GM19351 (cell line): ENCODE measurements around the gene ADAMTSL1.
A peak's percentile ranks its signal among the peaks of the same experiment; 100 is the strongest.

Source experiments
- ATAC-seq: cut with Tn5 transposase; IDR thresholded peaks from one replicate; pipeline ENCODE4 v1.9.1; 2021; ENCODE audit warnings: mild to moderate bottlenecking, moderate library complexity; ENCODE audit not compliant: unreplicated experiment

The ADAMTSL1 gene

DNA sequence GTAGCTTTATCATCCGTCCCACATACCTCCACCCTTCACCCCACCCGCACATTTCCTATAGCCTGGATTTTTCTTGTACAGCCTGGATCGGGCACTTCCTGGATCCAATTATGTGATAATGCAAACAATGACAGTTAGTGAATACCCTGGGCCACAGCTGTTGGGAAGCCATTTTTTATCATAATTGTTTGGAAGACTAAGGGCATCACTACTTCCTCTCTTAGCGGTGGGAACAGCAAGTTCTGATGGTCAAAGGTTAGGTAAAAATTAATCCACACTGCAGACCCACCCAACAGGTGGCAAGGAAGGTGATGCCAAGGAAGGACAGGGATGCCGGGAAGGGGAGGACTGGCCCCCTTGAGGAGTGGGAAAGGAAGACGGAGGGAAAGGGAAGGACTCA, 375.3 kb downstream of the ADAMTSL1 start:
- ATAC-seq: no peak

DNA sequence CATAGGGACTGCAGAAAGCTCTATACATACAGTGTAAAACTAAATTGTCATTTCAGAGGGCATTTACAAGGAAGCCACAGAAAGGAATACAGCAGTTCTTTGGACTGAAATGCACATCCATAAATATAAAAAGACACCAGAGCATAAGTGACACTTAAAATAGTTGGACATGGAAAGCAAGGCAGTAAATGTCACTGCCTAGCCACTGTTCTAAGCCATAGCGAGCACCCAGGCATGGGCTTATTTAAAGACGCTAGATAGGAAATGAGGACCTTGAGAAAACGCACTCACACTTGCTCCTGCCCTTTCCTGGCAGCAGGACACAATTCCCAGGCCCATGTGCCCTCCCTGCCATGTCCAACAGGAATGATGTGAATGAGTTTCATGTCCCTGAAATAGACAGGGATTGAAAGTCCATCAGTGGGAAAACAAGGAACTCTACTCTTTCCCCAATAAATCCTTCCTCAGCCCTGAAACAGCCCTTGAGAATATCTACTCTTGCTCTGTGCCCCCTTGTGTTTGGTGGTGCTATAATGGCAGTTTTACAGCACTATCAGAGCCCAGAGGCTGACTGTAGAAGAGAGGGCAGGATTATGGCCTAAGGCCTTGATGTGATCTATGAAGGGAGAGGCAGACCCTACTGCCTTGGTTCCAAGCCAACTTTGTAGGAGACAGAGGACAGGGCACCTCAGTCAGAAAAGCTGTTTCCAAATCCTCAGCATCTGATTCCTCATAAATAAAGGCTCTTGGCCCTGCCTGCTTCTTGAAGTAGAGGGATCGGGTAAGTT, 376.1 kb downstream of the ADAMTSL1 start:
- ATAC-seq: no peak

DNA sequence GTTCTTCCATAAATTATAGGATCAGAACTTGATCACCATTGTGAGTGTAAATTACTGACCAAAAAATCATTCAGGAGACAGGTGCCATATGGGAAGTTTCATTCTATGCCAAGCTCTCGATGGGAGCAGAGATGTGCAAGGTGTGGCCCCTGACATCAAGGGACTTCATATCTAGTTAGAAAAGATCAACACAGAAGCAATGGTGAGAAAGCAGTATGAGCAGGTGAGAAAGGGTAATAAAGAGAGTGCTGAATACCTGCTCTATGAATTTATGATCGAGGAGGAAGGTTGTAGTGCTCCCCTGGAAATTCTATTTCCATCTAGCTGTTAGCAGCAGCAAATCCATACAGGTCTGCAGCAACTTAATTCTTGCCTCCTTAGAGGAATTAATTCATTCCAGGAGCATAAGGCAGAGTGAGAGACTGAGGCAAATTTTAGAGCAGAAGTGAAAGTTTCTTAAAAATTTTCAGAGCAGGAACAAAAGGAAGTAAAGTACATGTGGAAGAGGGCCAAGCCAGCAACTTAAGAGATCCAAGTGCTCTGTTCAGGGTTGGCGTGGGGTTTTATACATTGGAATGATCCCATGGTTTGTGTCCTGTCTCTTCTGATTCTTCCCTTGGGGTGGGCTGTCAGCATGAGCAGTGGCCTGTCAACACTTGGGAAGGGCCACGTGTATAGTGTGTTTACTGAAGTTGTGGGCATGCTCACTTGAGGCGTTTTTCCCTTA, 377.3 kb downstream of the ADAMTSL1 start:
- ATAC-seq: no peak

DNA sequence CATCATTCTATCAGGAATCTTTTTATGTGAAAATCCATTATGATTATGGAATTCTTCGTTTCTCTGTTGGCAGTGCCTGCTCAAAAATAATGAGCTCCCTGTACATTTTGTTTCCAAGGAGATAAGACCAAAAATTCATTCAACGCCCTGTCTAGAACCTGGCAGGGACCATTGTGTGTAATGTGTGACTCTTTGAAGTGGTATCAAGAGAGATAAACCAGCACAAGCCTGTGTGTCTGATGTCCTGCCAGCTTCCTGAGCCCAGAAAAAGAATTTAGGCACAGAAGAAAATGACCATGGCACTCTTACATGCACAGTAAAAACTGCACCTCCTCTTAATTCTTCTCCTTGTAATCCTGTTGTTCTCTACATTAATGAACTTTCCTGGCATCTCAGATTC, 381.7 kb downstream of the ADAMTSL1 start:
- no peak for ATAC-seq

DNA sequence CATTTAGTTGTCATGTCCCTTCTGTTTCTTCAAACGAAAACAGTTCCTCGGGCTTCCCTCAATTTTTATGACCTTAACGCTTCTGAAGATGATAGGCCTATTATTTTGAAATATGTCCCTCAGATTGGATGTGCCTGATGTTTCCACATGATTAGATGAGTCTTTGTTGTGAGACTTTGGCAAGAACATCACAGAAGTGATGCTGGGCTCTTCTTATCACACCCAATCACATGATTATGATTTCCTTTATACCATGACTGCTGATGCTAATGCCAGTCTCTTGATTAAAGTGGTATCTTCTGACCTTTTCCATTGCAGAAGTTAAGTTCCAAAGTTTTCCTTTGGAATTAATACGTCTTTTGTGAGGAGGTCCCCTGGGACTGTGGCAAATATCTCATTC, 383.4 kb downstream of the ADAMTSL1 start:
- no peak for ATAC-seq

DNA sequence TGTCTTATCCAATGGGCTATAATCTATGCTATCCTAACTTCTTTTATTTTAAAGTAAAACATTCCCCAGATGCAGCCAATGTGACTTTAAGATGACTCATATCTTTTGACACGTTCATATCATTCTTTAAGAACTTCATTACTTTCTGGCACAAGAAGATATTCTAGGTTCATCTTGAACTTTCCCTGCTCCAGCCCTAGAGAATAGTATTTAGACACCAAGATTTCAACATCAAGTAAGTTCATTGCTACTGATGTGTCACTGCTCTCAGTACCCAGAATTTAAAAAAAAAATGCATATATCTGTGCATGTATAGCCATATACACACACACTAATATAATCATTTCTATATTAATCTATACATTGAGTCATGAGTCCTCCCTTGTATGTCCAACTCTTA, 383.8 kb downstream of the ADAMTSL1 start:
- no peak for ATAC-seq

DNA sequence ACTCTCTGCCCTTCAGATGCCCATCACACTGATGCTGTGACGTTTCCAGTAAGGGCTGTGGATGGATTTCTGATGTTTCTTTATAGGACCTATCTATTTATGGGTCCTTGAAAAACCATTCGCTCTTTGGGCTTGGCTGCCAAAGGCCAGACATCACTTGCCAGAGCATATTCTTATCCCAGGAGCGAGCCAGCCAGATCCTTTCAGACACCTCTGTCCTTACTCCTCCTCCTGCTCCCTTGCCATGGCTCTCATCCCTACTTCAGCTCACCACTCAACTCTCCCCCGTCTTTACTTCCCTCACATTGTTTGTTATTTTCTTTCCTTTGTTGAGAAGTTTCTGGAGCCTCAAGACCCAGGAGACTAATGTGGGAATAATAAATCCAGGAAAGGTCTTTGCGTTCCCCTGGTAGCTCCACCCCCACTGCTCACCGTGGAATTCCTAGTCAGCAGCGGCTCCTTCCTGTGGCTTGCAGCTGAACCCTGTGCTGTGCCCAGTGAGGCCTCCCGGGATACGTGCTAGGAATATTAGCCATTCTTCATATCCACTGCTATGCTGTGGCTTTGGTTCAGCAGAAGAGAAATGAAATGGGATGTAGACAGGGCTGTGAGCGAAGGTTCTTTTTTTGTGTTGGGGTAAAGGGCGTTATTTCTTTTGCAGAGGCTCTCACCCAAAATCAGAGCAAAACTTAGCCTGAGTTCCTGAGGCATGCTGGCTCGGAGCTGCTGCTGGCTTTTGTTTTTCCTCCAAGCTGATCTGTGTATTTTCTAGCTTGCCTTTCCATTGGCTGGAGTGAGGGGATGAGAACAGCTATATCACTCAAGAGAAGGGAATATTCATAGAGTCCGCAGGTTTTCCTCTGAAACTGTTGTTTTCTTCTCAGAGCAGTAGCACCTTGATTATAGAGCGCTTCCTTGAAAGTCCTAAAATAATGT, 387.9 kb downstream of the ADAMTSL1 start:
- ATAC-seq: no peak

DNA sequence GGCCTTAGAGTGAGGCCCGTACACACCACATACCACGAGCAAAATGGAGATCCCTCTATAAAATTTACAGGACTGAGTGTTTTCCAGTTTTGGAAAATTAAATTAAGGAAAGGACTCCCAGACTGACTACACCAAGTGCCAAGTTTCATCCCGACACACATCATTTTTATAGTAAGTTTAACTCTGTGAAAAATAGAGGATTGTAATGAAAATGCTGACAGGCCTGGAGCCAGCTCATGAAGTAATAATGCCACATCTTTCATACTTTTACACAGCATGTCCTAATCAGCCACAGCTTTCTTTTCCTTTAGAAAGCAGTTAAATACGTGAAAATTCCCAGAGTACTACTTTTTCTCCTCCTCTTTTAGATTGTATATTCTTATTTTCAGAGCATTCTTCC, 389.8 kb downstream of the ADAMTSL1 start:
- no peak for ATAC-seq

DNA sequence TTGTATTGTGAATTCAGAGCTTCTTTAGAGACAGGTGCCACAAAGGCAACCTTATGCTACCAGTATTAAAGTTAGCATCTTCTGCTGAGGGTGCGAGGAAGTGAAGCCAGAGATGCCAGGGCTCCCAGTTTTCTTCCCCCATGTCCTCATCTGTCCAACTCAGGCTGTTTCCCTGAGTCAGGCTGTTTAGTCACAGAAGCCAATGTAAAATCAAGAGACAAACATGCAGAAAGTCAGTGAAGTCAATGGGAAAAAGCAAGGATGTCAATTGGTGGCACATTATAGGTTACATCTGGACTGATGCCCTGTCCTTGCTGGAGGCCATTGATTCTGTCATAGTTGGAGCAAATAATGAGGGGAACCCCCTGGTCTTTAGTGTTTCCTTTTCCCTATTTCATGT, 390.6 kb downstream of the ADAMTSL1 start:
- ATAC-seq: no peak

DNA sequence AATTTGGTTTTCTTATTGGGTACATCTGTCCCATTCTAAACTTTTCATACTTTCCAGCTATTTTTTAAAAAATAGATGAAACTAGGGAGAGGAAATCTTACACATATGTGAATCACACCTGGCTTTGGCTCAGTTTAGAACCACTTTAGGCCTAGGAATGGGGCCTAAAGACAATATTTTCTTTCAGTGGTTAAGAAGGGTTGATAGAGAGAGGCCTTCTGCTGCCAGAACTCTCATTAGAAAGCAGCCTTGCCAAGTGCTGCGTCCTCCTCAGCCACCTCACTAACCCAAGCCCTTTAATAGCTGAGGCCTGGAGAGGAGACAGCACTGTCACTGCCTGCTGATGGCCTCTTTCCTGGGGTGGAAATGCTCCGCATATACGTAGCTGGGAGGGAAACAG, 391.6 kb downstream of the ADAMTSL1 start:
- ATAC-seq: no peak

DNA sequence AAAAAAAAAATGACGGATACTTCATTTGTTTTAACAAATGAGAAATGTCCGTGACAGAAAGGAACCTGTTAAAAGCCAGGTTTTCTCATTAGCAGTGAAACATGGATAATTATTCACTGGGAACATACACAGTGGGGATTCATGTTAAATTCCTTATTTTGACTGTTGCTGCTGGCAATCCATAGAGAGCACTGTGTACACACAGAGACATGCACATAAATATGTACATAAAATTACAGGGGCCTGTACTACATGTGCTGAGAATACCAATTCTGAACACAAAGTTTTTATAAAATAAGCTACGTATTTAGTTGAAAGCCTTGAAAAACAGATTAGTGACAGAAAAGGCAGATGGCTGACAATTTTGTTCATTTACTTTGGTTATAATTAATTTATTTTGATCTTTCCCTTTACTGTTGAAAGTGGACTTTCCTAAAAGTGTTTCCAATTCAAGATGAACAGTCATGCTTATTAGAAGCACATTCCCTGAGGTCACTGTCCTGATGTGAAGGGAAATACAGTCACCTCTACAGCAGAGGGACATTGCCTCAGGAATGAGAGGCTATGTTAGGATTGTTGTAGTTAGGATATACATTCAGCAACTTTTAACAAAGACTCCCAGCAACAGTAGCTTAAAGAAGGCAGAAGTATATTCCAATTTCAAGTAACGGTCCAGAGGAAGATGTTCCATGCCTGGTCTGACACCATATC, 392.3 kb downstream of the ADAMTSL1 start:
- no peak for ATAC-seq

DNA sequence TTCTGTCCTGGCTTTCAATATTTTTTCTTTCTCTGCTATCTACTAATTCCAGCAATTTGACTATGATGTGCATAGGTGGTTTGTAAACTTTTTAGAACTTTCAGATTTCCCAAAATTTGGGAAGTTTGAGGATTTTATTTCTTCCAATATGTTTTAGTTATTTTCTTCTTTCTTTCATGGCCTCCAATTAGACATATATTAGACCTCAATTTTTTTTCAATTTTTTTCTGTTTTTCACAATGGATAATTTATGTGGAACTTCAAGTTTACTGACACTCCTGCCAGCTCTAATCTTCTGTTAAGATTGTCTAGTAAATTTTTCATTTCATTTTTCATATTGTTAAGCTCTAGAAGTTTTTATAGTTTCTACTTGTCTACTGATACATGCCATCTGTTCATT, 395.8 kb downstream of the ADAMTSL1 start:
- no peak for ATAC-seq

DNA sequence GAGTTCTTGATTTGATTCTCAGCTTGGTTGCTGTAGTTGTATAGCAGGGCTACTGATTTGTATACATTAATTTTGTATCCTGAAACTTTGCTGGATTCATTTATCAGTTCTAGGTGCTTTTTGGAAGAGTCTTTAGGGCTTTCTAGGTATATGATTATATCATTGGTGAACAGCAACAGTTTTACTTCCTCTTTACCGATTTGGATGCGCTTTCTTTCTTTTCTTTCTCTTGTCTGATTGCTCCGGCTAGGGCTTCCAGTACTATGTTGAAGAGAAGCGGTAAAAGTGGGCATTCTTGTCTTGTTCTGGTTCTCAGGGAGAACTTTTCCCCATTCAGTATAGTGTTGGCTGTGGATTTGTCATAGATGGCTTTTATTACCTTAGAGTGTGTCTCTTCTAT, 400.1 kb downstream of the ADAMTSL1 start:
- ATAC-seq: peak; percentile 46

DNA sequence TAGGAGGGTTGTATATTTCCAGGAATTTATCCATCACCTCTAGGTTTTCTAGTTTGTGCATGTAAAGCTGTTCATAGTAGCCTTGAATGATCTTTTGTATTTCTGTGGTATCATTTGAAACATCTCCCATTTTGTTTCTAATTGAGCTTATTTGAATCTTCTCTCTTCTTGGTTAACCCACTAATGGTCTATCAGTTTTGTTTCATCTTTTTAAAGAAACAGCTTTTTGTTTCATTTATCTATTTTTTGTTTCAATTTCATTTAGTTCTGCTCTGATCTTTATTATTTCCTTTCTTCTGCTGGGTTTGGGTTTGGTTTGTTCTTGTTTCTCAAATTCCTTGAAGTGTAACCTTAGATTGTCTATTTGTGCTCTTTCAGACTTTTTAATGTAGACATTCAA, 401.0 kb downstream of the ADAMTSL1 start:
- peak; percentile 63 for ATAC-seq

DNA sequence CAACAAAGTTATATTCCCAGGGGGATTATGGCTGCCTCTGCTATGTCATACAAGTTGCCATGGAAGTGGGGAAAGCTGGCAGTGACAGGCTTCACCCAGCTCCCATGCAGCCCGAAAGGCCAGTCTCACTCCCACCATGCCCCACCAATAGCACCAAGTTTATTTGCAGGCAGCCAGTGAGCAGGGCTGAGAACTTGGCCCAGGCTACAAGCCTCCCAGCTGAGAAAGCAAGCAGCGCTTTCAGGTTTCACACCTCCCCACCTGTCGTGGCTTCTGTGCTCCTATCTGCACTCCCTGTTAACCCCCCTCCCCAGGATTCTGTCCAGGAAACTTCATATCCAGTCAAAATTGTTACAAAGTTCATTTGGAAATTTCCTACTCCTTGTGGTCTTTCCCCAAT, 404.0 kb downstream of the ADAMTSL1 start:
- no peak for ATAC-seq

DNA sequence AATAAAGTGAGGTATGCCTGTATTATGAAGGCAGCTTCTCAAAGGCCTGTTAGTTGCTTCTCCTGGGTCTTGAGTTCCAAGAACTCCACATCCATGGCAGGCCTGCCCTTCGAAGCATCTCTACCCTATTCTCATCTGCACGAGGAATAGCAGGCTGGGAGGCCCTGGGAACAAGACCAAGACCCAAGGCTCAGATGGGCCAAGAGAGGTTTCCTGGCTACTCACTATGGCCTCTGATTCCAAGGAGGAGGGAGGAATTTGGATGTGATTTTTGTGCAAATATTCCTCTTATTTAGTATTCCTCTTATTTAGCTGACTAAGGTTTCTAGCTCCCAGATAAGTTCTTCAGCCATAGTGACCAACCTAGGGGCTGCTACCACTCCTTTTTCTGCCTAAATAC, 407.8 kb downstream of the ADAMTSL1 start:
- no peak for ATAC-seq

DNA sequence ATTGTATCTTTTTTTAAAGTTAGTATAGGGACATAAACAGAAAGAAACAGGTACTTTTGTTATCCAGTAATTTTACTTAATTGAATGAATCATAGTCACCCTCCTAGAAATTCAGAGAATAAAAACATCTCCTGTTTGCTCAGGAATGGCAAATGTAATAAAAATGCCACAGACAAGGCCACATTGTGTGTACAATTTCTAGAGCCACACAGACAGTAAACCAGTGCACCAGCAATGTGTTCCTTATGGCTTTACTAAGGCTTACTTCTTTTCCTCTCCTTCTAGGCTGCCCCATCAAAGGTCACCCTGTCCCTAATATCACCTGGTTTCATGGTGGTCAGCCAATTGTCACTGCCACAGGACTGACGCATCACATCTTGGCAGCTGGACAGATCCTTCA, 413.6 kb downstream of the ADAMTSL1 start:
- ATAC-seq: no peak

DNA sequence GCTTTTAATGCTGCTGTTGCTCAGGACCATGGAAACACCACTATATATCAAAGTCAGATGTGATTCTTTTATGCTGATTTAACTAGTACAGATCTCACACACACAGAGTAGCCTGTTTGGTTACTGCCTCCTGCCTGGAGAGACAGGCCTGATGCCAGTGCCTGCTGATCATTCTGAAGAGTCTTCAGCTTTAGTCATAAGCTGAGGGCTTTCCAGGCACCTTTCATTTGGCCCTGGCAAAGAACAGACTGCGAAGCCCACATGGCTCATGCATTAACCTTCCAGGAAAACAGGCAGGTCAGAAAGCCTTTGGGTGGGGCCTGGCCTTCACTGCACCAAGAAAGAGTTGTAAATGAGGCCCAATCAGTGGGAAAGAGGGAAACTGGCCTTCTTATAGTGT, 414.3 kb downstream of the ADAMTSL1 start:
- no peak for ATAC-seq

DNA sequence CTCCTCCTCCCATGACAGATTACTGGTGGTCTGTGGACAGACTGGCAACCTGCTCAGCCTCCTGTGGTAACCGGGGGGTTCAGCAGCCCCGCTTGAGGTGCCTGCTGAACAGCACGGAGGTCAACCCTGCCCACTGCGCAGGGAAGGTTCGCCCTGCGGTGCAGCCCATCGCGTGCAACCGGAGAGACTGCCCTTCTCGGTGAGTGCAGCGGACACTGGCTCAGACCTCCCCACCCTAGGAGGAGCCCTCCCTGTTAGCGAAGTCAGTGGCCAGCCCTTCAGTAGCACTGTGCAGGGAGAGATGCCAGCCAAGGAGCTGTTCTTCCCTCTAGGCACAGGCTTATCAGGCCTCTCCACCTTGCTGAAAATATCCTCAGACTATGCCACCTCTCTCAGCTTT, 415.6 kb downstream of the ADAMTSL1 start:
- ATAC-seq: no peak

DNA sequence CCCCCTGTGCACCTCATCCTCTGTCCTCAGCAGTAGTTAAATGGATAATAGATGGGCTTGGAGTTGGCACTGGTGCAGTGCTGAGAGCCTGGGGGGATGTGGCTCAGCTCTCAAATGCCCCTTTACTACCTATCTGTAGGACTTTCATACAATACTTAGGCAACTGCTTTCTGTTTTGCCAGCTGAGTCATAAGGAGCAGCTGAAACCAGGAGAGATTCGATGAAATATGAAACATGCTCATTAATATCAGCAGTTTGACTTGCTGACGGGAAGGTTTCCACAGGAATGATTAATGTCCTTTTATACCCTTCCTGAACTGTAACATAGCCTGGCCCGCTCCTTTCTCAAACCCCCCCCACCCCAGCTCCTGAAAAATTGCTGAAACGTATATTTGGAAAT, 416.4 kb downstream of the ADAMTSL1 start:
- peak; percentile 73 for ATAC-seq
